ENCODE data around the gene ADGRA1.

DNA sequence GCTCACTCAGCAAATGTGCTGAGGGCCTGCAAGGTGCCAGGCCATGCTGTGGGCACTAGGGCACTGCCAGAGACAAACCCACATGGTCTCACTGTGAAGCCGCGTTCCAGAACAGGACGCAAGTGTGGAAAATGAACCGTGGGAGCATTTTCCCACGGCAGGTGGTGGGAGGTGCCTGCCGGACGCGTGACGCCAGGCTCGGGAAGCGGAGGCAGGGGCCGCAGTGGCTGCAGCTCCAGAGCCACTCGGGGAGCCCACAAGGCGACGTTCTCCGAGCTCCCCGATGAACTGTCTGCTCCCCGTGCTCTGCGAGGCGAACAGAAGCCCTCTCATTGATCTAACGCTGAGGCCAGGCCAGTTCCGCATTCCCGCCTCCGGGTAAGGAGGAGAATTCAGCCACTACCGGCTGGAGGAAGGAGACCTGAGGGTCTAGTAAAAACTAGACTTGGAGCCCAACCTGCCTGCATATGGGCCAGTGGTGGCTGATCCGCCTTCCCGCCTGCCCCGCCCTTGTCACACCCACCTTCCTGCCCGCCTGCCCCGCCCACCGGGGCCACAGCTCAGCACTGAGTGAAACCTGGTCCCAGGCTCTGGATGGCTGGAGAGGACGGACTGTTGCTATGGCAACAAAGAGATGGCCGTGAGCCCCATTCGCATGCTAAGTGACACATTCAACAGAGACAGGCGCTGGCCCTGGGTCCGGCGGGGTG is 13.1 kb downstream of the ADGRA1 start:
- no peak for TF ChIP-seq POLR2A (IDR thresholded peaks at IDR 0.05)
- TF ChIP-seq, protein P1, sequence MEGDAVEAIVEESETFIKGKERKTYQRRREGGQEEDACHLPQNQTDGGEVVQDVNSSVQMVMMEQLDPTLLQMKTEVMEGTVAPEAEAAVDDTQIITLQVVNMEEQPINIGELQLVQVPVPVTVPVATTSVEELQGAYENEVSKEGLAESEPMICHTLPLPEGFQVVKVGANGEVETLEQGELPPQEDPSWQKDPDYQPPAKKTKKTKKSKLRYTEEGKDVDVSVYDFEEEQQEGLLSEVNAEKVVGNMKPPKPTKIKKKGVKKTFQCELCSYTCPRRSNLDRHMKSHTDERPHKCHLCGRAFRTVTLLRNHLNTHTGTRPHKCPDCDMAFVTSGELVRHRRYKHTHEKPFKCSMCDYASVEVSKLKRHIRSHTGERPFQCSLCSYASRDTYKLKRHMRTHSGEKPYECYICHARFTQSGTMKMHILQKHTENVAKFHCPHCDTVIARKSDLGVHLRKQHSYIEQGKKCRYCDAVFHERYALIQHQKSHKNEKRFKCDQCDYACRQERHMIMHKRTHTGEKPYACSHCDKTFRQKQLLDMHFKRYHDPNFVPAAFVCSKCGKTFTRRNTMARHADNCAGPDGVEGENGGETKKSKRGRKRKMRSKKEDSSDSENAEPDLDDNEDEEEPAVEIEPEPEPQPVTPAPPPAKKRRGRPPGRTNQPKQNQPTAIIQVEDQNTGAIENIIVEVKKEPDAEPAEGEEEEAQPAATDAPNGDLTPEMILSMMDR (IDR thresholded peaks at IDR 0.05): no peak
